Sigmoid colon (tissue), 7 donors: Measurements from ENCODE around the gene IL31RA. TPM values are rescaled to one million over a fixed set of nuclear protein-coding genes. Genes with fewer than 3 reads are reported as not detected.

Experiments
- DNase-seq: peaks from one replicate; pipeline ENCODE4 v3.0.0-alpha.2; 2019
- H3K27ac ChIP-seq, 4 donors: fragments of 200-600 bp; sonication (generic); one replicate each; pipeline ENCODE4 v1.5.1; 2016 to 2019; ENCODE audit warnings: mild to moderate bottlenecking in 1 of 4
- H3K27me3 ChIP-seq, 3 donors: fragments of 200-600 bp; sonication (generic); one replicate each; pipeline ENCODE4 v1.5.1; 2019; ENCODE audit warnings: mild to moderate bottlenecking in 1 of 3
- H3K36me3 ChIP-seq, 4 donors: fragments of 200-600 bp; sonication (generic); one replicate each; pipeline ENCODE4 v1.5.1; 2016 to 2019
- H3K4me1 ChIP-seq, 4 donors: fragments of 200-600 bp; sonication (generic); one replicate each; pipeline ENCODE4 v1.5.1; 2017 to 2019
- H3K4me3 ChIP-seq, 4 donors: fragments of 200-600 bp; sonication (generic); one replicate each; pipeline ENCODE4 v1.5.1; 2017 to 2019; ENCODE audit warnings: mild to moderate bottlenecking in 2 of 4, moderate library complexity in 1 of 4
- H3K9me3 ChIP-seq, 4 donors: fragments of 200-600 bp in 3 of 4; sonication (generic) in 3 of 4; one replicate each; pipeline versions ENCODE4 v1.5.1 to v1.6.1; 2013 to 2019
- EP300 ChIP-seq, 4 donors: sonication (generic); formaldehyde crosslinking; IDR thresholded peaks; one replicate each; pipeline ENCODE4 v1.6.1; 2017; ENCODE audit warnings: antibody characterized with exemption in 4 of 4
- POLR2A ChIP-seq, 2 donors: fragments of 450-650 bp; IDR thresholded peaks; one replicate each; pipeline ENCODE4 v1.6.1; 2016; ENCODE audit warnings: antibody characterized with exemption in 2 of 2, mild to moderate bottlenecking in 2 of 2, moderate library complexity in 2 of 2
- POLR2AphosphoS5 ChIP-seq, 4 donors: sonication (generic); formaldehyde crosslinking; IDR thresholded peaks; one replicate each; pipeline ENCODE4 v1.6.1; 2017; ENCODE audit warnings: antibody characterized with exemption in 4 of 4
- WGBS, 2 donors: extraction: QIAGEN DNeasy Blood & Tissue Kit; methylation state at CpG; one replicate each; pipeline ENCODE4 v1.1.7; 2013; 5-methylcytosine and 5-hydroxymethylcytosine counted together
- intact Hi-C: fragments of 100-400 bp; cut with DNase I; formaldehyde crosslinking; loops from one replicate; pipeline ENCODE4 v1.15.1; 2023
- polyA plus RNA-seq, 3 donors: library from polyadenylated mRNA; stranded (reverse); fragments of 200-250 nt; gene quantifications; one replicate each; pipeline ENCODE4 v1.2.3, GENCODE V29; 2013
- total RNA-seq, 4 donors: library from RNA; depleted of rRNA; stranded (reverse); fragments of >200 nt; gene quantifications; one replicate each; pipeline ENCODE4 v1.1.0, GENCODE V29; 2016
- TF ChIP-seq, protein P1 (sequence below), 4 experiments: fragments of 450-650 bp in 3 of 4; fragments of 200-600 bp in 1 of 4; IDR thresholded peaks; one replicate each; pipeline ENCODE4 v1.5.1; 2016 to 2019; ENCODE audit warnings: antibody characterized with exemption in 4 of 4, mild to moderate bottlenecking in 3 of 4, moderate library complexity in 2 of 4
- donor health status: healthy with polysubstance abuse.
- donor health status: Bipolar disorder and iron deficiency.
- donor health status: healthy.

IL31RA gene
- total and polyA plus RNA-seq, 7 donors, result 0.09 to 3.3 (median 1.5) TPM; not detected in 3

DNA sequence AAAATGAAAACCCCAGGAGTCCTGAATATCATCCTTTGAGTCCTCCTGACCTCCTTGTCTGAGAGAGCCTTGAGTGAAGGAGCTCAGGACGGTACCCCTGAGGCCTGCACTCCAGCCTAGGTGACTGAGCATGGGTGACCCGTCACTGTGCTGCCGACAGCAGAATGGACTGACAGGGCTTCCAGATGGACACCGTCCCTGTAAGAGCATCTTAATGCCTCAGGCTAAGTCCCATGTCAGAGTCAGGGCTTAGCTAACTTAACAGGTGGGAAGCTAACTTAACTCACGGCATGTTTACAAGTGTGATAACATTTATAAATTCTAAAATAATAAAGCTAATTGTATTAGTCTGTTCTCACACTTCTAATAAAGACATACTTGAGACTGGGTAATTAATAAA lies 75.3 kb downstream of the IL31RA start:
- Histone ChIP-seq H3K27me3 (no peaks in the 10 kb centered on the region), H3K36me3 (no peaks in the 10 kb centered on the region), H3K4me1 (no peaks in the 10 kb centered on the region), H3K9me3 (no peaks in the 10 kb centered on the region), H3K27ac (no peak overlapping the region), H3K4me3 (no peak overlapping the region)
- intact Hi-C loops, result no loop called here
- no peak for DNase-seq
- 92 to 93% methylated on average over 5 of the region's 5 CpGs for WGBS, 2 donors
- TF ChIP-seq POLR2A (IDR thresholded peaks at IDR 0.05) (no peak), EP300 (IDR thresholded peaks at IDR 0.05) (no peak), POLR2AphosphoS5 (IDR thresholded peaks at IDR 0.05) (no peak)
- TF ChIP-seq, protein P1, sequence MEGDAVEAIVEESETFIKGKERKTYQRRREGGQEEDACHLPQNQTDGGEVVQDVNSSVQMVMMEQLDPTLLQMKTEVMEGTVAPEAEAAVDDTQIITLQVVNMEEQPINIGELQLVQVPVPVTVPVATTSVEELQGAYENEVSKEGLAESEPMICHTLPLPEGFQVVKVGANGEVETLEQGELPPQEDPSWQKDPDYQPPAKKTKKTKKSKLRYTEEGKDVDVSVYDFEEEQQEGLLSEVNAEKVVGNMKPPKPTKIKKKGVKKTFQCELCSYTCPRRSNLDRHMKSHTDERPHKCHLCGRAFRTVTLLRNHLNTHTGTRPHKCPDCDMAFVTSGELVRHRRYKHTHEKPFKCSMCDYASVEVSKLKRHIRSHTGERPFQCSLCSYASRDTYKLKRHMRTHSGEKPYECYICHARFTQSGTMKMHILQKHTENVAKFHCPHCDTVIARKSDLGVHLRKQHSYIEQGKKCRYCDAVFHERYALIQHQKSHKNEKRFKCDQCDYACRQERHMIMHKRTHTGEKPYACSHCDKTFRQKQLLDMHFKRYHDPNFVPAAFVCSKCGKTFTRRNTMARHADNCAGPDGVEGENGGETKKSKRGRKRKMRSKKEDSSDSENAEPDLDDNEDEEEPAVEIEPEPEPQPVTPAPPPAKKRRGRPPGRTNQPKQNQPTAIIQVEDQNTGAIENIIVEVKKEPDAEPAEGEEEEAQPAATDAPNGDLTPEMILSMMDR (IDR thresholded peaks at IDR 0.05), result no peak

DNA sequence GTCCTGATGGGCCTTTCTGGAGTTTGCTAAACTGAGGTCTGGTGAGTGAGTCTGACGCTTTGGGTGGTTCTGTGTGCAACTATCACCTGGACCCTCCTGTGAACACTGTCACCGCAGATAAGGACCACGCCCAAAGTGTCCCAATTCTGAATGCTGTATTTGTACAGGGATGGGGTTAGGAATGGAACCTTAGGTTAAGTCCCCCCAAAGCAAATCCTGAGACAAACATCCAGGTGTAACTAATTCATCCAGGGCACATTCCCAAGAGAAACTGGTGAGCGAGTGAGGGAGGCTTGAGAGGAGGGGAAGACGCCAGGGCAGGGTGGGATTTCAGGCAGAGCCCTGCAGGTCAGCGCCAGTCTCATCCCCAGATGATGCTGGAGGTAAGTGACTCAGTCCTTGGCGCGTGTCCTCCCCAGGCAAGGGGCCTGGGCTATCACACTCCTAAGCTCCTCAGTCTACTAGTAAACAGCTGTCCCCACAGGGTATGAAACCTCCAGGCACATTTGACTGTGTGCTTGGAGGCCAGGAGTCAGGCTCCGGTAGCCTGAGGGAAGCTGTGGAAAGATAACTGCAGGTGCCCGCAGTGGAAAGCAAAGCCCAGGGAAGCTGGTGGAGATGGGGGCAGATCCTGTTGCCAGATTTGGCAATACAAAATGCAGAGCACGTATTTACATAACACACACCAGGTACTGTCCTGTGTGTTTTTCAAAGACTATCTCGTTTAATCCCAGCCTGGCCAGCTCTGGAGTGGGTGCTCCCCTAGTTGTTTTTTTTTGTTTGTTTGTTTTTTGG lies 76.9 kb downstream of the IL31RA start:
- Histone ChIP-seq H3K4me1 (no peaks in the 10 kb centered on the region), H3K9me3 (no peaks in the 10 kb centered on the region), H3K36me3 (no peaks in the 10 kb centered on the region), H3K4me3 (no peak overlapping the region), H3K27ac (no peak overlapping the region), H3K27me3 (no peaks in the 10 kb centered on the region)
- 73 to 88% methylated on average over 12 of the region's 12 CpGs for WGBS, 2 donors
- intact Hi-C loops, result no loop called here
- no peak for DNase-seq
- TF ChIP-seq EP300 (IDR thresholded peaks at IDR 0.05) (no peak), POLR2AphosphoS5 (IDR thresholded peaks at IDR 0.05) (no peak), POLR2A (IDR thresholded peaks at IDR 0.05) (no peak)
- TF ChIP-seq, protein P1 (IDR thresholded peaks at IDR 0.05), result no peak

DNA sequence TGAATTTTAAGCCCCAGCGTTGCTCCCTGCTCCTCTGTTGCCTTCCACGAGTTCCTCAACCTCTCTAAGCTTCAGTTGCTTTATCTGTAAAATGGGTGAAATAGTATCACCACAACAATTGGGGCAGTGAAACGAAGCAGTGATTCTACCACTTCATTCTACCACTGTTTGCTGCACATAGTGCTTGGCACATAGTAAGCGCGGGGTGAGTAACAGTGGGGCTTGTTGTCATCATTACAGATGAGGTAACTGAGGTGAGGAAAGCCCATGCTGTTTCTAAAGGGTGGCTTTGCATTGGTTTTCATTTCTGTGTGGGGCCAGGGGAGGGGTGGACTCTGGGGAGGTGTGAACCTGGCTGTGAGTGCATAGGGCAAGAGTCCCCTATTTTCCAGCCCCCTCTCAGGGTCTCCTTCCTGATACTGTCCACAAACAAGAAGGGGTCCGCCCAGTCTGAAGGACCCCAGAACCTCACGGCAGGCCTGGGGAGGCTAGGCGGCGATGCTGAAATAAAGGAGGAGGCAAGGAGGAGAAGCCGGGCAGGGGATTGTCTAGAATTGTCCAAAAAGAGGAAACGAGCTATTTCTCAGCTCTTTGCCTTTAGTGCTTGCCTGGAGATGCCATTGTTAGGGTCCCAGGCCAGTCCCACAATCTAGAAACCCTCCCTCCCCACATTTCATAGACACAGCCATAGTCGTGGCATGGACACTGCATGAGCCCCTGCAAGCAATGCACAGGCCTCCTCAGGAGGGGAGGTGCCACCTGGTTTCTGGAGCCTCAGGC lies 78.1 kb downstream of the IL31RA start:
- Histone ChIP-seq H3K36me3 (no peaks in the 10 kb centered on the region), H3K27ac (no peak overlapping the region), H3K4me3 (no peak overlapping the region), H3K4me1 (no peaks in the 10 kb centered on the region), H3K9me3 (no peaks in the 10 kb centered on the region), H3K27me3 (no peaks in the 10 kb centered on the region)
- TF ChIP-seq EP300 (IDR thresholded peaks at IDR 0.05) (no peak), POLR2A (IDR thresholded peaks at IDR 0.05) (no peak), POLR2AphosphoS5 (IDR thresholded peaks at IDR 0.05) (no peak)
- TF ChIP-seq, protein P1 (IDR thresholded peaks at IDR 0.05), result no peak
- 81 to 88% methylated on average over 12 of the region's 12 CpGs for WGBS, 2 donors
- intact Hi-C loops, result no loop called here
- no peak for DNase-seq

DNA sequence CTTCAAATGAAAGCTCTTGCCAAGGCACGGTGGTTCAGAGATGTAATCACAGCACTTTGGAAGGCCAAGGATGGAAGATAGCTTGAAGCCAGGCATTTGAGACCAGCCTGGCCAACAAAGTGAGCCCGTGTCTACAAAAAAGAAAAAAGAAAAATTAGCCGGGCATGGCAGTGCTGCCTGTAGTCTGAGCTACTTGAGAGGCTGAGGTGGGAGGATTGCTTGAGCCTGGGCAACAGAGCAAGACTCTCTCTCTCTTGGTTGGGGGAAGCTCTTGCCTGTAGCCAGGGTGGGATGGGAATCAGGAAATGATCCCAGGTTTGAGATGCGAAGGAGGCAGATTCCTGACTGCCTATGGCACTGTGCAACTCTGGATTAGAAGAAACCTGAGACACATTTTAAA lies 81.5 kb downstream of the IL31RA start:
- Histone ChIP-seq H3K27me3 (no peaks in the 10 kb centered on the region), H3K27ac (no peak overlapping the region), H3K4me1 (no peaks in the 10 kb centered on the region), H3K9me3 (no peaks in the 10 kb centered on the region), H3K36me3 (peaks cover 0 to 11% (median 0%) of the 10 kb centered on the region in 4 donors), H3K4me3 (no peak overlapping the region)
- 92 to 96% methylated on average over 4 of the region's 4 CpGs for WGBS, 2 donors
- intact Hi-C loops, result loop anchor here (10.0 kb wide), 1 partner anchor 342 kb away; no protein-coding TSS in a partner anchor
- TF ChIP-seq POLR2AphosphoS5 (IDR thresholded peaks at IDR 0.05) (no peak), POLR2A (IDR thresholded peaks at IDR 0.05) (no peak), EP300 (IDR thresholded peaks at IDR 0.05) (no peak)
- TF ChIP-seq, protein P1 (IDR thresholded peaks at IDR 0.05), result no peak
- DNase-seq, result no peak
